OCI-LY7 (cell line): Measurements from ENCODE around the gene MSRB3.

ENCODE experiments used
- EZH2phosphoT487 ChIP-seq: fragments of 200-600 bp; sonication (generic); IDR thresholded peaks from 2 replicates; pipeline ENCODE4 v1.6.1; 2018; ENCODE audit warnings: low read depth, borderline replicate concordance, mild to moderate bottlenecking, mixed run types, antibody characterized with exemption, low read length, moderate library complexity, mixed read lengths
- TF ChIP-seq, protein P1 (sequence below): fragments of 200-600 bp; sonication (generic); conservative IDR thresholded peaks from 2 replicates; pipeline ENCODE4 v1.5.1; 2014; ENCODE audit warnings: mild to moderate bottlenecking, antibody characterized with exemption, low read length, moderate library complexity, mixed read lengths

- TF ChIP-seq, protein P1, sequence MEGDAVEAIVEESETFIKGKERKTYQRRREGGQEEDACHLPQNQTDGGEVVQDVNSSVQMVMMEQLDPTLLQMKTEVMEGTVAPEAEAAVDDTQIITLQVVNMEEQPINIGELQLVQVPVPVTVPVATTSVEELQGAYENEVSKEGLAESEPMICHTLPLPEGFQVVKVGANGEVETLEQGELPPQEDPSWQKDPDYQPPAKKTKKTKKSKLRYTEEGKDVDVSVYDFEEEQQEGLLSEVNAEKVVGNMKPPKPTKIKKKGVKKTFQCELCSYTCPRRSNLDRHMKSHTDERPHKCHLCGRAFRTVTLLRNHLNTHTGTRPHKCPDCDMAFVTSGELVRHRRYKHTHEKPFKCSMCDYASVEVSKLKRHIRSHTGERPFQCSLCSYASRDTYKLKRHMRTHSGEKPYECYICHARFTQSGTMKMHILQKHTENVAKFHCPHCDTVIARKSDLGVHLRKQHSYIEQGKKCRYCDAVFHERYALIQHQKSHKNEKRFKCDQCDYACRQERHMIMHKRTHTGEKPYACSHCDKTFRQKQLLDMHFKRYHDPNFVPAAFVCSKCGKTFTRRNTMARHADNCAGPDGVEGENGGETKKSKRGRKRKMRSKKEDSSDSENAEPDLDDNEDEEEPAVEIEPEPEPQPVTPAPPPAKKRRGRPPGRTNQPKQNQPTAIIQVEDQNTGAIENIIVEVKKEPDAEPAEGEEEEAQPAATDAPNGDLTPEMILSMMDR = no peak
- no peak for TF ChIP-seq EZH2phosphoT487
Measured at GRCh38 chr12:65302891-65303290, 24.4 kb downstream of the MSRB3 start.
